ENCODE data around the gene ANXA9. TPM values are rescaled to one million over a fixed set of nuclear protein-coding genes. Genes with fewer than 3 reads are reported as not detected.

The ANXA9 gene
- polyA plus RNA-seq, 1 donor (not counting 4 experiments of a cell fraction or from before 2014, with no cell fraction given), result 0.76 TPM

DNA sequence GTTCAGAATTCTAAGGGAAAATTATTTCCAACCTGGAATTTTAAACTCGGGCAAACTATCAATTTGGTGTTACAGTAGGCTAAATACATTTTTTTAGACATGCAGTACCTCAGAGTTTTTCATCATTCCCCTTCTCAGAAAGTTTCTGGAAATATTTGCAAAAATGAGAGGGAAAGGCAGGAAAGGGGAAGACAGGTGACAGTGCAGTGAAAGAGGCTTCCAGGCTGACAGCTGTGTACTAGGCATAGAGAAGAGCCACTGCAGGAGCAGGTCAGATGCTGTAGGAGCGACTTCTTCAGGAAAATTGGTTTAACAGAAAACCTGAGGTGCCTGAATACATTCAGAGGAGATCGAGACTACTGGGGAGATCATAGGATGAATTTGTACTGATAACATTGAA, 27.4 kb upstream of the ANXA9 start:
- Histone ChIP-seq H3K27ac (ENCODE audit: control insufficient read depth, insufficient read depth, low read length) (no peak overlapping the region), H3K9me1 (ENCODE audit: control insufficient read depth, extremely low read depth, insufficient read depth, low read length) (no peaks in the 10 kb centered on the region), H3K79me2 (ENCODE audit: control insufficient read depth, insufficient read depth, low read length) (no peaks in the 10 kb centered on the region), H3K4me3 (ENCODE audit: control insufficient read depth in 2 of 3, extremely low read depth in 1 of 3, insufficient read depth in 2 of 3, low read depth in 1 of 3, low read length in 3 of 3) (no peak overlapping the region), H2AFZ (ENCODE audit: control insufficient read depth, low read length) (no peak overlapping the region), H3K4me2 (ENCODE audit: control insufficient read depth, extremely low read depth, insufficient read depth, low read depth, low read length) (no peak overlapping the region), H3K9ac (ENCODE audit: control insufficient read depth, extremely low read depth, insufficient read depth, low read length) (no peak overlapping the region), H3K27me3 (ENCODE audit: control insufficient read depth, extremely low read depth, insufficient read depth, low read length) (no peaks in the 10 kb centered on the region), H3K9me3 (ENCODE audit: control insufficient read depth, low read depth, low read length) (no peaks in the 10 kb centered on the region), H3K4me1 (ENCODE audit: control insufficient read depth, extremely low read depth, insufficient read depth, low read length) (no peaks in the 10 kb centered on the region), H3K36me3 (ENCODE audit: control insufficient read depth in 2 of 2, extremely low read depth in 1 of 2, insufficient read depth in 2 of 2, low read length in 2 of 2) (peaks cover 5 to 9% of the 10 kb centered on the region in 2 experiments), H4K20me1 (ENCODE audit: control insufficient read depth, extremely low read depth, insufficient read depth, low read length) (no peaks in the 10 kb centered on the region)
- FAIRE-seq, result no peak
- DNase-seq (ENCODE audit: low read depth, low spot score), result no peak
- dilution Hi-C loops (cut with MboI; ENCODE audit: extremely low pct_ligation_motif_present, low sequenced_read_pairs), result no loop called here
- TF ChIP-seq, protein P1, sequence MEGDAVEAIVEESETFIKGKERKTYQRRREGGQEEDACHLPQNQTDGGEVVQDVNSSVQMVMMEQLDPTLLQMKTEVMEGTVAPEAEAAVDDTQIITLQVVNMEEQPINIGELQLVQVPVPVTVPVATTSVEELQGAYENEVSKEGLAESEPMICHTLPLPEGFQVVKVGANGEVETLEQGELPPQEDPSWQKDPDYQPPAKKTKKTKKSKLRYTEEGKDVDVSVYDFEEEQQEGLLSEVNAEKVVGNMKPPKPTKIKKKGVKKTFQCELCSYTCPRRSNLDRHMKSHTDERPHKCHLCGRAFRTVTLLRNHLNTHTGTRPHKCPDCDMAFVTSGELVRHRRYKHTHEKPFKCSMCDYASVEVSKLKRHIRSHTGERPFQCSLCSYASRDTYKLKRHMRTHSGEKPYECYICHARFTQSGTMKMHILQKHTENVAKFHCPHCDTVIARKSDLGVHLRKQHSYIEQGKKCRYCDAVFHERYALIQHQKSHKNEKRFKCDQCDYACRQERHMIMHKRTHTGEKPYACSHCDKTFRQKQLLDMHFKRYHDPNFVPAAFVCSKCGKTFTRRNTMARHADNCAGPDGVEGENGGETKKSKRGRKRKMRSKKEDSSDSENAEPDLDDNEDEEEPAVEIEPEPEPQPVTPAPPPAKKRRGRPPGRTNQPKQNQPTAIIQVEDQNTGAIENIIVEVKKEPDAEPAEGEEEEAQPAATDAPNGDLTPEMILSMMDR (optimal IDR thresholded peaks at IDR 0.05 in 1 of 3, IDR thresholded peaks at IDR 0.05 in 1 of 3, conservative IDR thresholded peaks at IDR 0.05 in 1 of 3; ENCODE audit: extremely low read depth in 1 of 3, insufficient read depth in 2 of 3, low read length in 3 of 3), result no peak
- TF ChIP-seq EZH2 (IDR thresholded peaks at IDR 0.05; ENCODE audit: low read length), result no peak

DNA sequence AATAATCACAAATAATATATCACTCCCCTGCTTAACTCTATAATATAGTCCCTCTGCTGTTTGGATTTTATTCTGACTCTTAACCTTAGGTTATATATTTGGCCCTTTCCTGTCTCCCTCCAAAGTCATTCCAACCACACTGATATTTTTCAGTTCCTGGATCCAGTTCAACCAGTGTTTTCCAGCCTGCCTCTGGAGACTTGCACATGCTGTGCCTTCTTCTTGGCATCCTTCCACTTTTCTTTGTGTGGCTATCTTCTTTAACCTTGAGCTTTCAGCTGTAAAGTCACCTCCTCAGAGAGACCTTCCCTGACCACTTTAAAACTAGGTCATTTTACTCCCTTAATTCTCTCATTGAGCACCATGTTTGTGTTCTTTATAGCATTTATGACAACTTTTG, 26.8 kb upstream of the ANXA9 start:
- no peaks in the 10 kb centered on the region for H3K27me3 ChIP-seq (ENCODE audit: control insufficient read depth, extremely low read depth, insufficient read depth, low read length)
- peaks cover 5 to 9% of the 10 kb centered on the region in 2 experiments for H3K36me3 ChIP-seq (ENCODE audit: control insufficient read depth in 2 of 2, extremely low read depth in 1 of 2, insufficient read depth in 2 of 2, low read length in 2 of 2)
- H2AFZ ChIP-seq (ENCODE audit: control insufficient read depth, low read length), result no peak overlapping the region
- dilution Hi-C loops (cut with MboI; ENCODE audit: extremely low pct_ligation_motif_present, low sequenced_read_pairs), result no loop called here
- no peaks in the 10 kb centered on the region for H3K9me1 ChIP-seq (ENCODE audit: control insufficient read depth, extremely low read depth, insufficient read depth, low read length)
- H3K9me3 ChIP-seq (ENCODE audit: control insufficient read depth, low read depth, low read length), result no peaks in the 10 kb centered on the region
- TF ChIP-seq, protein P1 (optimal IDR thresholded peaks at IDR 0.05 in 1 of 3, IDR thresholded peaks at IDR 0.05 in 1 of 3, conservative IDR thresholded peaks at IDR 0.05 in 1 of 3; ENCODE audit: extremely low read depth in 1 of 3, insufficient read depth in 2 of 3, low read length in 3 of 3), result no peak
- TF ChIP-seq EZH2 (IDR thresholded peaks at IDR 0.05; ENCODE audit: low read length), result no peak
- H3K79me2 ChIP-seq (ENCODE audit: control insufficient read depth, insufficient read depth, low read length), result no peaks in the 10 kb centered on the region
- H4K20me1 ChIP-seq (ENCODE audit: control insufficient read depth, extremely low read depth, insufficient read depth, low read length), result no peaks in the 10 kb centered on the region
- no peaks in the 10 kb centered on the region for H3K4me1 ChIP-seq (ENCODE audit: control insufficient read depth, extremely low read depth, insufficient read depth, low read length)
- H3K9ac ChIP-seq (ENCODE audit: control insufficient read depth, extremely low read depth, insufficient read depth, low read length), result no peak overlapping the region
- no peak overlapping the region for H3K4me2 ChIP-seq (ENCODE audit: control insufficient read depth, extremely low read depth, insufficient read depth, low read depth, low read length)
- DNase-seq (ENCODE audit: low read depth, low spot score) (no peak), FAIRE-seq (no peak)
- no peak overlapping the region for H3K27ac ChIP-seq (ENCODE audit: control insufficient read depth, insufficient read depth, low read length)
- H3K4me3 ChIP-seq (ENCODE audit: control insufficient read depth in 2 of 3, extremely low read depth in 1 of 3, insufficient read depth in 2 of 3, low read depth in 1 of 3, low read length in 3 of 3), result no peak overlapping the region

Measured in keratinocyte (primary cell).